GM23248 (cell line): ENCODE results near the gene ODC1.

Experiments used
- EZH2 ChIP-seq: fragments of 200-600 bp; sonication (generic); IDR thresholded peaks from 2 replicates; pipeline ENCODE4 v1.6.1; 2018; ENCODE audit warnings: antibody characterized with exemption, mild to moderate bottlenecking; ENCODE audit not compliant: insufficient read depth, poor library complexity, severe bottlenecking
- EZH2phosphoT487 ChIP-seq: fragments of 200-600 bp; sonication (generic); IDR thresholded peaks from 2 replicates; pipeline ENCODE4 v1.6.1; 2018; ENCODE audit warnings: antibody characterized with exemption, moderate library complexity, mild to moderate bottlenecking, low read depth; ENCODE audit not compliant: insufficient read depth

DNA sequence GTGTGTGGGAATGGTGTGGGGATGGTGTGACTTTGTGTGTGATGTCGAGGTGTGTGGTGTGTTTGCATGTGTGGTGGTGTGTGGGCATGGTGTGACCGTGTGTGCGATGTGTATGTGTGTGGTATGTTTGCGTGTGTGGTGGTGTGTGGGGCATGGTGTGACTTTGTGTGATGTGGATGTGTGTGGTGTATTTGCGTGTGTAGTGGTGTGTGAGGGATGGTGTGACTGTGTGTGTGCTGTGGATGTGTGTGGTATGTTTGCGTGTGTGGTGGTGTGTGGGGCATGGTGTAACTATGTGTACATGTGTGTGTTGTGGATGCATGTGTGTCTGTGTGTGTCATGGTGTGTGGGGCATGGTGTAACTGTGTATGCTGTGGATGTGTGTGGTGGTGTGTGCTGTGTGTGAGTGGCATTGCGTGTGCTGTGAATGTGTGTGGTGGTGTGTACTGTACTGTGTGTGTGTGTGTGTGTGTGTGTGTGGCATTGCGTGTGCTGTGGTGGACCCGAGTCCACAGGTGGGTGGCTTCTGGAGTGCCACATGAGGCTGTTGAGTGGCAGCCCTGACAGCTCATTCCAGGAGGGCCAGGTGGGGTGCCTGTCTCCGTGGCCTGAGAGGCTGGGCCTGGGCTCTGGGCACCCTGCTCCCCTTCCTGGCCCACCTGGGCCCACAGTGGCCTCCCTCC is 14.7 kb downstream of the ODC1 start:
- TF ChIP-seq EZH2 (no peak), EZH2phosphoT487 (no peak)
